ENCODE results near the gene ANAPC15. TPM values are rescaled to one million over a fixed set of nuclear protein-coding genes. Genes with fewer than 3 reads are reported as not detected.

ANAPC15 gene
- total RNA-seq, 1 donor, result 30.2 TPM

DNA sequence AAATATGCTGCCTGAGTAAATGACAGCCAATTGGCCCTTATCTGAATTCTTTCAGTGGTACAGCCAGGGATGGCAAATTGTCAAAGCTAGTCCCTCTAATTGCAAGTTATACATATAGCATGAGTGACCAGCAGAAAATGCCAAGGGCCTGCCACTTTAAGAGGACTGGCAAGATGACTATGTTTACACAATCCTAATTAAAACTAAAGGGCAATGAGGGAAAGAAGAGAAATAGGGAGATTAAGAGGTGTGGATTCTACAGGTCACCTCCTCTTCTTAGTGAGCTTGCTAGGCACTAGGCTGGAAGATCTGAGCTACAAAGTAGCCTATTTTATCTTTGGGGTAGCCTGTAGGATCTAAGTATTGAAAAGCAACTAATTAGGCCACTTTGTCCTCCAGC is 45.6 kb downstream of the ANAPC15 start:
- H3K4me3 ChIP-seq (ENCODE audit: low read length), result no peak overlapping the region
- no peaks in the 10 kb centered on the region for H3K27me3 ChIP-seq (ENCODE audit: insufficient read depth, low read length)
- peaks cover 45% of the 10 kb centered on the region for H3K4me1 ChIP-seq (ENCODE audit: insufficient read depth, low read length)
- no peaks in the 10 kb centered on the region for H3K9me3 ChIP-seq (ENCODE audit: low read depth, low read length)

DNA sequence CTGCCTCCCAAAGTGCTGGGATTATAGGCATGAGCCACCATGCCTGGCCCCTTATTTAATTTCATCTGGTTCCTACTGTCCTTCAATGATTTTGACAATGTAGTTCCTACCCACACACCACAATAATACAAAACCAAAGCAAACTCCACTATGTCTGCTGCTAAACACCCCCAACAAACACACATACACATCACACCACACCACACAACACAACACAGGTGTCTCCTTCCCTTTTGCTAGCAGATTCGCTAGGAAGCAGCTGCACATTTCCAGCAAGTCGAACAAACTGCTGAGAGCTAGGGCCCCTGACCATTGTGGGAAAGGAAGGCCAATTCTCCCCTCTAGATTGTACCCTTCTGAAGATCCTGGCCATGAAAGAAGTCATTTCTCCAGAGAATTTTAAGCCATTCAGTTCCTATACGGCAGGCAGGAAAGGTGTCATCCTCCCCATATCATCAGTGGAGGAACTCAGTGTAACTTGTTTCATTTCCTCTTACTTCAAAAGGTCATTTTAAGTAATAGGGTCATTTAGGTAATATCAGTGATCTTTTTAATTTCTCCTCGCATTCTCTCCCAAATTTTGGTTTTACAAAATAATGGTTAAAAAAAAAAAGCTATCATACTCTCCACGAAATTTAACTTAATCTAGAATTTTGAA is 50.6 kb downstream of the ANAPC15 start:
- Histone ChIP-seq H3K27me3 (ENCODE audit: insufficient read depth, low read length) (no peaks in the 10 kb centered on the region), H3K9me3 (ENCODE audit: low read depth, low read length) (no peaks in the 10 kb centered on the region), H3K4me3 (ENCODE audit: low read length) (no peak overlapping the region), H3K4me1 (ENCODE audit: insufficient read depth, low read length) (peaks cover 8% of the 10 kb centered on the region)

Other genes starting within 250 kb of the ANAPC15 start
- gene DEFB131B, start 234.2 kb downstream of the ANAPC15 start, total RNA-seq, result not detected
- 10.3 TPM for gene XNDC1N, start 184.1 kb downstream of the ANAPC15 start, total RNA-seq
- gene RNF121, start 183.6 kb downstream of the ANAPC15 start, total RNA-seq, result 3.0 TPM
- gene IL18BP, start 113.8 kb downstream of the ANAPC15 start, total RNA-seq, result 9.6 TPM
- 125 TPM for gene NUMA1, start 32.2 kb downstream of the ANAPC15 start, total RNA-seq
- 0.63 TPM for gene LRRC51, start 31.8 kb downstream of the ANAPC15 start, total RNA-seq
- gene LAMTOR1, start 9.4 kb downstream of the ANAPC15 start, total RNA-seq, result 88.5 TPM
- gene TOMT, start 6.8 kb downstream of the ANAPC15 start, total RNA-seq, result not detected
- 1.3 TPM for gene FOLR3, start 23.0 kb upstream of the ANAPC15 start, total RNA-seq
- not detected for gene FOLR1, start 79.4 kb upstream of the ANAPC15 start, total RNA-seq
- gene FOLR2, start 104.1 kb upstream of the ANAPC15 start, total RNA-seq, result 3.3 TPM
- 49.2 TPM for gene INPPL1, start 112.1 kb upstream of the ANAPC15 start, total RNA-seq
- gene PHOX2A, start 131.5 kb upstream of the ANAPC15 start, total RNA-seq, result not detected